ENCODE measurements around the gene TREX2. TPM values are rescaled to one million over a fixed set of nuclear protein-coding genes. Genes with fewer than 3 reads are reported as not detected.

Gene TREX2
- polyA plus RNA-seq, 1 donor (not counting 4 experiments of a cell fraction or from before 2014, with no cell fraction given) = 0.31 TPM

DNA sequence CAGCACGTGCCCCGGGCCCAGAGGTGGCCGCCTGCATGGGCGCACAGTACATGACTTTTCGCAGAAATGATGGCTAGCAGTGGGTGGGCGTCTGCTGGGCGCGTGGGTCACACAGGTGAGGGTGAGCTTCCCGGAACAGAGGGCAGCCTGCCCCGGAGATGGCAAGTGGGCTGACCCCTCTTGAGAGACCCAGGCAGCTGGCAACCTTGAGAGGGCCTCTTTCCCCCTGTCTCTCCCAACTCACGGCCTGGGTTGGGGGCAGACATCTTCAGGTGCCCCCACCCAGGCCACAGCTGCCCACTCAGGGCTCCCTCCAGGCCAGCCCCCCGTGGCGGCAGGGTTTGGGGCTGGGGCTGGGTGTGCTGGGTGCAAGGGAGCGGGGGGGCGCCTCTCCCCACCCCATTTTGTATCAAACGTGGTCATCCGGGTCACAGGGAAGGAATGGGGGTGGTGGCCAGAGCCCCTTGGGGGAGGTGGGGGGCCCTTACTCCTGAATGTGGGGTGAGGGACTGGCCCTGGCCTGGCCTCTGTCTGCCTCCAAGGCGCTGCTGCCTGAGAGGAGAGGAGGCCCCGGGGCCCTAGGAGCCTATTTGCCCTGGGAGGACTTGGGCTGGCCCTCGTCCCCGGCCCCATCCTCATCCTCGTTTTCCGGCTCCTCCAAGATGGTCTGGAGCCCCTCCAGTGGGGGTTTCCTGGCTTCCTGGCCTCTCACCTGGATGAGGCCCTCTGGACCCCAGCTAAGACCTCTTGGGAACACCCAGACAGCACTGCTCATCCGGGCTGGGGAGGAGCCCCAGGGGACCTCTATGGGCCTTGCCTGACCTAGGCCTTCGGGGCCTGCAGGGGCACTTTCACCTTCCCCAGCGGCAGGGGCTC, 49.3 kb downstream of the TREX2 start:
- Histone ChIP-seq H3K4me2 (ENCODE audit: control insufficient read depth, extremely low read depth, insufficient read depth, low read depth, low read length) (no peak overlapping the region), H4K20me1 (ENCODE audit: control insufficient read depth, extremely low read depth, insufficient read depth, low read length) (no peaks in the 10 kb centered on the region), H3K27ac (ENCODE audit: control insufficient read depth, insufficient read depth, low read length) (no peak overlapping the region), H3K9me1 (ENCODE audit: control insufficient read depth, extremely low read depth, insufficient read depth, low read length) (no peaks in the 10 kb centered on the region), H3K4me3 (ENCODE audit: control insufficient read depth in 2 of 3, extremely low read depth in 1 of 3, insufficient read depth in 2 of 3, low read depth in 1 of 3, low read length in 3 of 3) (no peak overlapping the region), H3K27me3 (ENCODE audit: control insufficient read depth, extremely low read depth, insufficient read depth, low read length) (no peaks in the 10 kb centered on the region), H2AFZ (ENCODE audit: control insufficient read depth, low read length) (no peak overlapping the region), H3K9me3 (ENCODE audit: control insufficient read depth, low read depth, low read length) (peaks cover 8% of the 10 kb centered on the region), H3K36me3 (ENCODE audit: control insufficient read depth in 2 of 2, extremely low read depth in 1 of 2, insufficient read depth in 2 of 2, low read length in 2 of 2) (no peaks in the 10 kb centered on the region), H3K4me1 (ENCODE audit: control insufficient read depth, extremely low read depth, insufficient read depth, low read length) (no peaks in the 10 kb centered on the region), H3K9ac (ENCODE audit: control insufficient read depth, extremely low read depth, insufficient read depth, low read length) (no peak overlapping the region), H3K79me2 (ENCODE audit: control insufficient read depth, insufficient read depth, low read length) (no peaks in the 10 kb centered on the region)
- TF ChIP-seq, protein P1, sequence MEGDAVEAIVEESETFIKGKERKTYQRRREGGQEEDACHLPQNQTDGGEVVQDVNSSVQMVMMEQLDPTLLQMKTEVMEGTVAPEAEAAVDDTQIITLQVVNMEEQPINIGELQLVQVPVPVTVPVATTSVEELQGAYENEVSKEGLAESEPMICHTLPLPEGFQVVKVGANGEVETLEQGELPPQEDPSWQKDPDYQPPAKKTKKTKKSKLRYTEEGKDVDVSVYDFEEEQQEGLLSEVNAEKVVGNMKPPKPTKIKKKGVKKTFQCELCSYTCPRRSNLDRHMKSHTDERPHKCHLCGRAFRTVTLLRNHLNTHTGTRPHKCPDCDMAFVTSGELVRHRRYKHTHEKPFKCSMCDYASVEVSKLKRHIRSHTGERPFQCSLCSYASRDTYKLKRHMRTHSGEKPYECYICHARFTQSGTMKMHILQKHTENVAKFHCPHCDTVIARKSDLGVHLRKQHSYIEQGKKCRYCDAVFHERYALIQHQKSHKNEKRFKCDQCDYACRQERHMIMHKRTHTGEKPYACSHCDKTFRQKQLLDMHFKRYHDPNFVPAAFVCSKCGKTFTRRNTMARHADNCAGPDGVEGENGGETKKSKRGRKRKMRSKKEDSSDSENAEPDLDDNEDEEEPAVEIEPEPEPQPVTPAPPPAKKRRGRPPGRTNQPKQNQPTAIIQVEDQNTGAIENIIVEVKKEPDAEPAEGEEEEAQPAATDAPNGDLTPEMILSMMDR (optimal IDR thresholded peaks at IDR 0.05 in 1 of 3, IDR thresholded peaks at IDR 0.05 in 1 of 3, conservative IDR thresholded peaks at IDR 0.05 in 1 of 3; ENCODE audit: extremely low read depth in 1 of 3, insufficient read depth in 2 of 3, low read length in 3 of 3) = no peak
- no peak for TF ChIP-seq EZH2 (IDR thresholded peaks at IDR 0.05; ENCODE audit: low read length)
- DNase-seq (ENCODE audit: low read depth, low spot score) (no peak), FAIRE-seq (no peak)
- dilution Hi-C loops (cut with MboI; ENCODE audit: extremely low pct_ligation_motif_present, low sequenced_read_pairs) = no loop called here

DNA sequence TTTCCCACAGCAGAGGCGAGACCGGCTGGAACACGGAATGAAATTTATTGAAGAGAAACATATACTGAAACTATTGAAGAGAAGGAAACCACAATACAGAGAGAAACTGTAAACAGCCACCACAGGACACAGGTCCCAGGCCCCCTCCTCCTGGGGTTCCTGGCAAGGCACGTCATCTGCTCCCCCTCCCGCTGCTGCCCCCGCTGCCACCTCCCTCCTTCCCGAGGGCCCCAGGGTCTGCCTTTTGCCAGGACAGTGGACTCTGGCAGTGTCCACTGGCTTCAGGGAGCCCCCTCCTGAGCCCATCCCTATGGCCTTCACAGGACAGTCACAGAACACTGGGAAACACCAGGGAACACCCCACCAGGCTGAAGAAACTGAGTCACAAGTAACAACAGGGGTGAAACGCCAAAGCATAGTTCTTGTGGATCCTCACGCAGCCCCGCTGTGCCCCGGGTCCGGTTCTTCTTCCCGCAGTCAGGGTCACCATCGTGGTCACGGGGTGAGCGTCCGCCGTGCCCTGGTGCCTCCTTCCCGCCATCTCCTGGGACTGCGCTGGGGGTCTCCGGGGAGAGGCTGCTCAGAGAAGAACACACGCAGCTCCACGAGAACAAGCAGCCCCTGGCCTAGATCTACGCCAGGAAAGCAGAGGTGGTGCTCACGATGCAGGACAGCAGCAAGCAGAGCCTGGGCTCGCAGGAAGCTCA, 50.1 kb downstream of the TREX2 start:
- Histone ChIP-seq H3K36me3 (ENCODE audit: control insufficient read depth in 2 of 2, extremely low read depth in 1 of 2, insufficient read depth in 2 of 2, low read length in 2 of 2) (no peaks in the 10 kb centered on the region), H3K9ac (ENCODE audit: control insufficient read depth, extremely low read depth, insufficient read depth, low read length) (no peak overlapping the region), H3K4me3 (ENCODE audit: control insufficient read depth in 2 of 3, extremely low read depth in 1 of 3, insufficient read depth in 2 of 3, low read depth in 1 of 3, low read length in 3 of 3) (no peak overlapping the region), H3K79me2 (ENCODE audit: control insufficient read depth, insufficient read depth, low read length) (no peaks in the 10 kb centered on the region), H3K9me1 (ENCODE audit: control insufficient read depth, extremely low read depth, insufficient read depth, low read length) (no peaks in the 10 kb centered on the region), H3K27me3 (ENCODE audit: control insufficient read depth, extremely low read depth, insufficient read depth, low read length) (no peaks in the 10 kb centered on the region), H2AFZ (ENCODE audit: control insufficient read depth, low read length) (no peak overlapping the region), H3K9me3 (ENCODE audit: control insufficient read depth, low read depth, low read length) (peaks cover 10% of the 10 kb centered on the region), H3K4me1 (ENCODE audit: control insufficient read depth, extremely low read depth, insufficient read depth, low read length) (no peaks in the 10 kb centered on the region), H4K20me1 (ENCODE audit: control insufficient read depth, extremely low read depth, insufficient read depth, low read length) (no peaks in the 10 kb centered on the region), H3K4me2 (ENCODE audit: control insufficient read depth, extremely low read depth, insufficient read depth, low read depth, low read length) (no peak overlapping the region), H3K27ac (ENCODE audit: control insufficient read depth, insufficient read depth, low read length) (no peak overlapping the region)
- DNase-seq (ENCODE audit: low read depth, low spot score) (no peak), FAIRE-seq (no peak)
- TF ChIP-seq EZH2 (IDR thresholded peaks at IDR 0.05; ENCODE audit: low read length) = no peak
- dilution Hi-C loops (cut with MboI; ENCODE audit: extremely low pct_ligation_motif_present, low sequenced_read_pairs) = no loop called here
